ENCODE measurements around the gene TRMT6. TPM values are rescaled to one million over a fixed set of nuclear protein-coding genes. Genes with fewer than 3 reads are reported as not detected.

The TRMT6 gene
- total RNA-seq, 2 donors from 2014 or later: 16.9 to 19.1 TPM

GRCh38 chr20:5887386-5887785 is 62.9 kb downstream of the TRMT6 start:
- no peak overlapping the region for H3K27ac Mint-ChIP-seq
- Histone ChIP-seq H3K9me3 (ENCODE audit: control insufficient read depth, low read length) (no peaks in the 10 kb centered on the region), H3K4me3 (ENCODE audit: low read length) (no peak overlapping the region), H3K36me3 (ENCODE audit: control insufficient read depth, insufficient read depth, low read length) (no peaks in the 10 kb centered on the region), H3K27me3 (ENCODE audit: control insufficient read depth, insufficient read depth, low read length, poor library complexity, severe bottlenecking) (no peaks in the 10 kb centered on the region), H3K27ac (ENCODE audit: low read depth, low read length) (no peak overlapping the region), H3K4me1 (ENCODE audit: control insufficient read depth, insufficient read depth, low read length) (no peaks in the 10 kb centered on the region), H3K9ac (ENCODE audit: extremely low read depth, low read length, poor library complexity, severe bottlenecking) (no peak overlapping the region)
- H3K4me3 Mint-ChIP-seq: no peak overlapping the region
- 82 to 88% methylated on average over 5 of the region's 5 CpGs for WGBS, 2 experiments (ENCODE audit: insufficient coverage in 1 of 2, insufficient read length in 1 of 2)
- no peak for DNase-seq
- H3K36me3 Mint-ChIP-seq (ENCODE audit: low read depth): no peaks in the 10 kb centered on the region
- no peaks in the 10 kb centered on the region for H3K27me3 Mint-ChIP-seq (ENCODE audit: insufficient read depth)
- no peaks in the 10 kb centered on the region for H3K4me1 Mint-ChIP-seq
- H3K9me3 Mint-ChIP-seq: no peaks in the 10 kb centered on the region
- TF ChIP-seq CTCF (conservative IDR thresholded peaks at IDR 0.05): no peak

Other genes with a start within 250 kb of the TRMT6 start
- 1 to 10 TPM; 4.0 to 6.6 TPM for gene SHLD1, start 200.1 kb downstream of the TRMT6 start, total RNA-seq
- gene CHGB, start 39.0 kb downstream of the TRMT6 start, total RNA-seq: under 1 TPM in 1 of 2 donors, not detected in 1; 0.46 TPM
- 10 to 100 TPM; 26.1 to 43.0 TPM for gene MCM8, start 119 bp upstream of the TRMT6 start, total RNA-seq
- 10 to 100 TPM; 39.0 to 54.5 TPM for gene CRLS1, start 55.6 kb upstream of the TRMT6 start, total RNA-seq
- gene LRRN4, start 103.5 kb upstream of the TRMT6 start, total RNA-seq: 1 to 10 TPM; 1.6 to 7.6 TPM
- 1 to 10 TPM; 3.5 to 4.1 TPM for gene FERMT1, start 172.5 kb upstream of the TRMT6 start, total RNA-seq